HepG2 (cell line): ENCODE data around the gene LEMD3. TPM values are rescaled to one million over a fixed set of nuclear protein-coding genes. Genes with fewer than 3 reads are reported as not detected.

Source experiments
- ATAD3A ChIP-seq: sonication (generic); formaldehyde crosslinking; IDR thresholded peaks from 2 replicates; pipeline ENCODE4 v1.4.0; 2020; ENCODE audit warnings: missing genetic modification reagents
- CEBPB ChIP-seq: IDR thresholded peaks from 2 replicates; pipeline ENCODE4 v1.6.1; 2011; ENCODE audit warnings: low read depth, low read length, improper control_type of control experiment, borderline replicate concordance
- DRAP1 ChIP-seq: IDR thresholded peaks from 2 replicates; pipeline ENCODE4 v1.6.1; 2016; ENCODE audit warnings: missing genetic modification reagents, missing compliant biosample characterization
- FOXA1 ChIP-seq, 2 experiments: fragments of 450-650 bp in 1 of 2; sonication (generic) in 1 of 2; formaldehyde crosslinking in 1 of 2; IDR thresholded peaks; 2 replicates each; pipeline versions ENCODE4 v1.4.0 to v1.6.1; 2016 to 2020; ENCODE audit warnings: missing genetic modification reagents in 1 of 2
- FOXM1 ChIP-seq: sonication (generic); formaldehyde crosslinking; IDR thresholded peaks from 2 replicates; pipeline ENCODE4 v1.5.0; 2020; ENCODE audit warnings: missing genetic modification reagents
- GABPA ChIP-seq, 2 experiments: IDR thresholded peaks; 2 replicates each; pipeline ENCODE4 v1.6.1; 2011 to 2016; ENCODE audit warnings: low read depth in 2 of 2, low read length in 1 of 2, missing biosample characterization in 1 of 2, missing genetic modification characterization in 1 of 2
- GPBP1L1 ChIP-seq: sonication (generic); formaldehyde crosslinking; IDR thresholded peaks from 2 replicates; pipeline ENCODE4 v1.5.0; 2020; ENCODE audit warnings: mild to moderate bottlenecking, missing genetic modification reagents
- HOXA9 ChIP-seq: sonication (generic); formaldehyde crosslinking; IDR thresholded peaks from 2 replicates; pipeline ENCODE4 v1.8.1; 2022; ENCODE audit warnings: missing genetic modification reagents, mild to moderate bottlenecking, moderate library complexity, borderline replicate concordance
- NCOA1 ChIP-seq: sonication (generic); formaldehyde crosslinking; IDR thresholded peaks from 2 replicates; pipeline ENCODE4 v1.9.0; 2021; ENCODE audit warnings: missing genetic modification reagents
- NCOR1 ChIP-seq: fragments of 200-600 bp; sonication (generic); IDR thresholded peaks from 2 replicates; pipeline ENCODE4 v1.7.0; 2017; ENCODE audit warnings: antibody characterized with exemption, low read length, borderline replicate concordance
- NONO ChIP-seq, 2 experiments: fragments of 450-650 bp in 1 of 2; sonication (generic) in 1 of 2; formaldehyde crosslinking in 1 of 2; IDR thresholded peaks in 1 of 2; conservative IDR thresholded peaks in 1 of 2; 2 replicates each; pipeline versions ENCODE4 v1.6.1 to v1.8.0; 2017 to 2022; ENCODE audit warnings: mild to moderate bottlenecking in 1 of 2, missing genetic modification reagents in 1 of 2, moderate library complexity in 1 of 2
- PCBP1 ChIP-seq: fragments of 200-400 bp; formaldehyde crosslinking; IDR thresholded peaks from 2 replicates; pipeline ENCODE4 v1.6.1; 2017; ENCODE audit warnings: mild to moderate bottlenecking, low read depth, low read length, borderline replicate concordance
- PHF8 ChIP-seq: sonication (generic); formaldehyde crosslinking; IDR thresholded peaks from 2 replicates; pipeline ENCODE4 v1.5.0; 2020; ENCODE audit warnings: missing genetic modification reagents
- RNF2 ChIP-seq: fragments of 450-650 bp; conservative IDR thresholded peaks from 2 replicates; pipeline ENCODE4 v1.6.1; 2016; ENCODE audit warnings: low read depth
- RORA ChIP-seq: sonication (generic); formaldehyde crosslinking; IDR thresholded peaks from 2 replicates; pipeline ENCODE4 v1.5.0; 2020; ENCODE audit warnings: mild to moderate bottlenecking, missing genetic modification reagents, moderate library complexity
- SRY ChIP-seq: sonication (generic); formaldehyde crosslinking; IDR thresholded peaks from 2 replicates; pipeline ENCODE4 v1.8.0; 2022; ENCODE audit warnings: mild to moderate bottlenecking, missing genetic modification reagents
- STAT5B ChIP-seq: sonication (generic); formaldehyde crosslinking; IDR thresholded peaks from 2 replicates; pipeline ENCODE4 v1.4.0; 2020; ENCODE audit warnings: missing genetic modification reagents
- TAF1 ChIP-seq: sonication (generic); formaldehyde crosslinking; IDR thresholded peaks from 2 replicates; pipeline ENCODE4 v1.4.0; 2020; ENCODE audit warnings: missing genetic modification reagents
- TFDP1 ChIP-seq: IDR thresholded peaks from 2 replicates; pipeline ENCODE4 v1.6.1; 2016; ENCODE audit warnings: missing compliant biosample characterization, missing genetic modification reagents, borderline replicate concordance
- XBP1 ChIP-seq: sonication (generic); formaldehyde crosslinking; IDR thresholded peaks from 2 replicates; pipeline ENCODE4 v1.5.0; 2020; ENCODE audit warnings: missing genetic modification reagents
- ZFP90 ChIP-seq: sonication (generic); formaldehyde crosslinking; IDR thresholded peaks from 2 replicates; pipeline ENCODE4 v1.8.0; 2022; ENCODE audit warnings: missing genetic modification reagents, mild to moderate bottlenecking, inconsistent platforms, borderline replicate concordance
- ZNF230 ChIP-seq: sonication (generic); formaldehyde crosslinking; IDR thresholded peaks from 2 replicates; pipeline ENCODE4 v1.4.0; 2020; ENCODE audit warnings: mild to moderate bottlenecking, missing genetic modification reagents
- ZNF354B ChIP-seq: sonication (generic); formaldehyde crosslinking; IDR thresholded peaks from 2 replicates; pipeline ENCODE4 v1.8.0; 2022; ENCODE audit warnings: mild to moderate bottlenecking, missing genetic modification reagents
- ZNF589 ChIP-seq: sonication (generic); formaldehyde crosslinking; conservative IDR thresholded peaks from 2 replicates; pipeline ENCODE4 v1.8.0; 2022; ENCODE audit warnings: mild to moderate bottlenecking, moderate library complexity, missing genetic modification reagents
- ZNF670 ChIP-seq: sonication (generic); formaldehyde crosslinking; IDR thresholded peaks from 2 replicates; pipeline ENCODE4 v1.8.0; 2022; ENCODE audit warnings: mild to moderate bottlenecking, missing genetic modification reagents, borderline replicate concordance
- ZNF720 ChIP-seq: sonication (generic); formaldehyde crosslinking; IDR thresholded peaks from 2 replicates; pipeline ENCODE4 v1.4.0; 2020; ENCODE audit warnings: missing genetic modification reagents
- ZNF749 ChIP-seq: sonication (generic); formaldehyde crosslinking; IDR thresholded peaks from 2 replicates; pipeline ENCODE4 v1.8.0; 2022; ENCODE audit warnings: mild to moderate bottlenecking, missing genetic modification reagents, moderate library complexity, borderline replicate concordance
- ZSCAN25 ChIP-seq: sonication (generic); formaldehyde crosslinking; IDR thresholded peaks from 2 replicates; pipeline ENCODE4 v1.8.0; 2022; ENCODE audit warnings: mild to moderate bottlenecking, missing genetic modification reagents
- polyA plus RNA-seq, 8 experiments: library from polyadenylated mRNA; depleted of rRNA in 3 of 8; stranded (reverse) in 7 of 8; unstranded in 1 of 8; fragments of >200 nt; fragmentation: Illumina TruSeq in 4 of 8; extraction: Trizol in 4 of 8; gene quantifications; 2 replicates each; pipeline versions ENCODE4 v1.2.1 to v1.2.3, GENCODE V29; 2011 to 2016; ENCODE audit warnings: low read depth in 4 of 8, missing spikeins in 1 of 8, mixed read lengths in 1 of 8; ENCODE audit not compliant: insufficient read depth in 1 of 8
- total RNA-seq, 5 experiments: library from RNA; depleted of rRNA; stranded (reverse); fragments of >200 nt; fragmentation: Illumina TruSeq; extraction: Trizol; gene quantifications; 2 replicates each; pipeline ENCODE4 v1.2.3, GENCODE V29; 2016; ENCODE audit warnings: low read depth in 1 of 5

LEMD3 gene
- total and polyA plus RNA-seq, 2 of the 13 experiments (the other 11 are each of a cell fraction or from before 2014, with no cell fraction given): 9.3 to 18.7 TPM

- TF ChIP-seq TFDP1 (CRISPR knock-in tag) (peak; percentile 100), TAF1 (CRISPR knock-in tag) (peak; percentile 95), ZNF720 (CRISPR knock-in tag) (peak; percentile 91; the same call in 1 of the 2 replicates), HOXA9 (CRISPR knock-in tag) (peak; percentile 97), NONO (IDR thresholded peaks at IDR 0.05) (no peak), NONO (CRISPR knock-in tag; conservative IDR thresholded peaks at IDR 0.05) (peak; percentile 52), PCBP1 (no peak), DRAP1 (CRISPR knock-in tag) (peak; percentile 94), ZNF230 (CRISPR knock-in tag) (peak; percentile 100), FOXM1 (CRISPR knock-in tag) (peak; percentile 96), XBP1 (CRISPR knock-in tag) (peak; percentile 97), ZFP90 (CRISPR knock-in tag) (peak; percentile 98), FOXA1 (IDR thresholded peaks at IDR 0.05) (no peak), FOXA1 (CRISPR knock-in tag; IDR thresholded peaks at IDR 0.05) (peak; percentile 46; the same call in 1 of the 2 replicates), ZNF670 (CRISPR knock-in tag) (peak; percentile 92; the same call in 1 of the 2 replicates), NCOA1 (peak; percentile 96), ZNF749 (peak; percentile 99), ZSCAN25 (peak; percentile 87), RNF2 (peak; percentile 100), RORA (peak; percentile 65; the same call in 1 of the 2 replicates), GABPA (IDR thresholded peaks at IDR 0.05; ENCODE audit: low read depth, low read length) (peak; percentile 72), GABPA (CRISPR knock-in tag; IDR thresholded peaks at IDR 0.05; ENCODE audit: low read depth) (peak; percentile 95), CEBPB (no peak), GPBP1L1 (no peak), STAT5B (peak; percentile 94), ATAD3A (CRISPR knock-in tag) (no peak), NCOR1 (no peak), SRY (CRISPR knock-in tag) (peak; percentile 99), PHF8 (CRISPR knock-in tag) (peak; percentile 91), ZNF589 (CRISPR knock-in tag) (peak; percentile 89), ZNF354B (CRISPR knock-in tag) (peak; percentile 99)
Observed at GRCh38 chr12:65169320-65170208, at the start of gene LEMD3 (continued).
